ENCODE measurements around the gene RASA3. TPM values are rescaled to one million over a fixed set of nuclear protein-coding genes. Genes with fewer than 3 reads are reported as not detected.

RASA3 gene
- total RNA-seq, 1 experiment from 2014 or later, result 18.6 TPM

GRCh38 chr13:114153485-114154080 lies 21.2 kb upstream of the RASA3 start:
- ChIA-PET RAD21 (ENCODE audit: low non-redundant PET in 1 of 2, low total read pairs in 2 of 2, uncharacterized antibody in 2 of 2, unreplicated experiment in 2 of 2) (no interaction called here), CTCF (no interaction called here), POLR2A (no interaction called here)
- Histone ChIP-seq H3K79me2 (ENCODE audit: insufficient read depth, low read length) (no peaks in the 10 kb centered on the region), H3K4me3 (replicated peaks in 1 of 2; ENCODE audit: low read depth in 1 of 2, low read length in 2 of 2) (no peak overlapping the region), H3K9me2 (ENCODE audit: insufficient read depth) (no peaks in the 10 kb centered on the region), H3K9ac (ENCODE audit: low read length) (no peak overlapping the region), H2AFZ (ENCODE audit: low read depth, low read length, poor library complexity, severe bottlenecking) (no peak overlapping the region), H3K27me3 (ENCODE audit: insufficient read depth, low read length) (no peaks in the 10 kb centered on the region), H3K4me1 (ENCODE audit: control insufficient read depth in 1 of 2, insufficient read depth in 2 of 2, low read length in 2 of 2) (peaks cover 10 to 25% of the 10 kb centered on the region in 2 experiments), H3K9me3 (ENCODE audit: control insufficient read depth in 1 of 2, insufficient read depth in 1 of 2, low read depth in 1 of 2, low read length in 2 of 2) (no peaks in the 10 kb centered on the region), H4K20me1 (ENCODE audit: insufficient read depth) (no peaks in the 10 kb centered on the region), H3K27ac (ENCODE audit: low read depth, low read length) (no peak overlapping the region), H3K4me2 (ENCODE audit: low read length) (no peak overlapping the region), H3K36me3 (ENCODE audit: control insufficient read depth in 1 of 2, insufficient read depth in 2 of 2, low read length in 2 of 2) (no peaks in the 10 kb centered on the region)
- DNase-seq (ENCODE audit: low read depth, low spot score) (no peak), ATAC-seq (no peak)
- TF ChIP-seq CBX3 (IDR thresholded peaks at IDR 0.05; ENCODE audit: low read depth) (no peak), SRF (IDR thresholded peaks at IDR 0.05; ENCODE audit: low read depth) (no peak), TCF7L2 (IDR thresholded peaks at IDR 0.05; ENCODE audit: borderline replicate concordance, extremely low read depth, insufficient read depth, insufficient read length) (no peak), ZFX (IDR thresholded peaks at IDR 0.05) (no peak), EZH2 (IDR thresholded peaks at IDR 0.05) (no peak)
- intact Hi-C loops (cut with micrococcal nuclease), result no loop called here
- no TSS peak for BruUV-seq (replicated peaks)

- H3K9ac ChIP-seq (ENCODE audit: low read length), result no peak overlapping the region
- no peak overlapping the region for H3K4me2 ChIP-seq (ENCODE audit: low read length)
- no peaks in the 10 kb centered on the region for H3K9me2 ChIP-seq (ENCODE audit: insufficient read depth)
- H3K27ac ChIP-seq (ENCODE audit: low read depth, low read length), result no peak overlapping the region
- no peaks in the 10 kb centered on the region for H3K79me2 ChIP-seq (ENCODE audit: insufficient read depth, low read length)
- POLR2A ChIA-PET, result no interaction called here
- DNase-seq (ENCODE audit: low read depth, low spot score) (no peak), ATAC-seq (no peak)
- no peak overlapping the region for H2AFZ ChIP-seq (ENCODE audit: low read depth, low read length, poor library complexity, severe bottlenecking)
- H3K4me1 ChIP-seq (ENCODE audit: control insufficient read depth in 1 of 2, insufficient read depth in 2 of 2, low read length in 2 of 2), result peaks cover 10 to 25% of the 10 kb centered on the region in 2 experiments
- no peaks in the 10 kb centered on the region for H3K36me3 ChIP-seq (ENCODE audit: control insufficient read depth in 1 of 2, insufficient read depth in 2 of 2, low read length in 2 of 2)
- intact Hi-C loops (cut with micrococcal nuclease), result no loop called here
- H3K9me3 ChIP-seq (ENCODE audit: control insufficient read depth in 1 of 2, insufficient read depth in 1 of 2, low read depth in 1 of 2, low read length in 2 of 2), result no peaks in the 10 kb centered on the region
- RAD21 ChIA-PET (ENCODE audit: low non-redundant PET in 1 of 2, low total read pairs in 2 of 2, uncharacterized antibody in 2 of 2, unreplicated experiment in 2 of 2), result no interaction called here
- CTCF ChIA-PET, result no interaction called here
- no peaks in the 10 kb centered on the region for H3K27me3 ChIP-seq (ENCODE audit: insufficient read depth, low read length)
- no peak overlapping the region for H3K4me3 ChIP-seq (replicated peaks in 1 of 2; ENCODE audit: low read depth in 1 of 2, low read length in 2 of 2)
- BruUV-seq (replicated peaks), result no TSS peak
- no peaks in the 10 kb centered on the region for H4K20me1 ChIP-seq (ENCODE audit: insufficient read depth)
- TF ChIP-seq POLR2AphosphoS5 (IDR thresholded peaks at IDR 0.05; ENCODE audit: low read depth, low read length) (no peak), JUND (IDR thresholded peaks at IDR 0.05) (no peak), EZH2phosphoT487 (IDR thresholded peaks at IDR 0.05; ENCODE audit: borderline replicate concordance) (no peak), CEBPB (IDR thresholded peaks at IDR 0.05; ENCODE audit: low read depth) (no peak), SRF (IDR thresholded peaks at IDR 0.05; ENCODE audit: low read depth) (no peak), ZNF274 (IDR thresholded peaks at IDR 0.05; ENCODE audit: low read depth, low read length) (no peak), CBX3 (IDR thresholded peaks at IDR 0.05; ENCODE audit: low read depth) (no peak), SIN3A (IDR thresholded peaks at IDR 0.05; ENCODE audit: low read depth) (no peak), TCF7L2 (IDR thresholded peaks at IDR 0.05; ENCODE audit: borderline replicate concordance, extremely low read depth, insufficient read depth, insufficient read length) (no peak), YY1 (IDR thresholded peaks at IDR 0.05; ENCODE audit: extremely low read depth, insufficient replicate concordance, low read depth, low read length) (no peak)
- TF ChIP-seq, protein P1, sequence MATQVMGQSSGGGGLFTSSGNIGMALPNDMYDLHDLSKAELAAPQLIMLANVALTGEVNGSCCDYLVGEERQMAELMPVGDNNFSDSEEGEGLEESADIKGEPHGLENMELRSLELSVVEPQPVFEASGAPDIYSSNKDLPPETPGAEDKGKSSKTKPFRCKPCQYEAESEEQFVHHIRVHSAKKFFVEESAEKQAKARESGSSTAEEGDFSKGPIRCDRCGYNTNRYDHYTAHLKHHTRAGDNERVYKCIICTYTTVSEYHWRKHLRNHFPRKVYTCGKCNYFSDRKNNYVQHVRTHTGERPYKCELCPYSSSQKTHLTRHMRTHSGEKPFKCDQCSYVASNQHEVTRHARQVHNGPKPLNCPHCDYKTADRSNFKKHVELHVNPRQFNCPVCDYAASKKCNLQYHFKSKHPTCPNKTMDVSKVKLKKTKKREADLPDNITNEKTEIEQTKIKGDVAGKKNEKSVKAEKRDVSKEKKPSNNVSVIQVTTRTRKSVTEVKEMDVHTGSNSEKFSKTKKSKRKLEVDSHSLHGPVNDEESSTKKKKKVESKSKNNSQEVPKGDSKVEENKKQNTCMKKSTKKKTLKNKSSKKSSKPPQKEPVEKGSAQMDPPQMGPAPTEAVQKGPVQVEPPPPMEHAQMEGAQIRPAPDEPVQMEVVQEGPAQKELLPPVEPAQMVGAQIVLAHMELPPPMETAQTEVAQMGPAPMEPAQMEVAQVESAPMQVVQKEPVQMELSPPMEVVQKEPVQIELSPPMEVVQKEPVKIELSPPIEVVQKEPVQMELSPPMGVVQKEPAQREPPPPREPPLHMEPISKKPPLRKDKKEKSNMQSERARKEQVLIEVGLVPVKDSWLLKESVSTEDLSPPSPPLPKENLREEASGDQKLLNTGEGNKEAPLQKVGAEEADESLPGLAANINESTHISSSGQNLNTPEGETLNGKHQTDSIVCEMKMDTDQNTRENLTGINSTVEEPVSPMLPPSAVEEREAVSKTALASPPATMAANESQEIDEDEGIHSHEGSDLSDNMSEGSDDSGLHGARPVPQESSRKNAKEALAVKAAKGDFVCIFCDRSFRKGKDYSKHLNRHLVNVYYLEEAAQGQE (IDR thresholded peaks at IDR 0.05; ENCODE audit: low read depth), result no peak
- TF ChIP-seq, protein P2, sequence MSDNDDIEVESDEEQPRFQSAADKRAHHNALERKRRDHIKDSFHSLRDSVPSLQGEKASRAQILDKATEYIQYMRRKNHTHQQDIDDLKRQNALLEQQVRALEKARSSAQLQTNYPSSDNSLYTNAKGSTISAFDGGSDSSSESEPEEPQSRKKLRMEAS (IDR thresholded peaks at IDR 0.05), result no peak
- TF ChIP-seq, protein P3, sequence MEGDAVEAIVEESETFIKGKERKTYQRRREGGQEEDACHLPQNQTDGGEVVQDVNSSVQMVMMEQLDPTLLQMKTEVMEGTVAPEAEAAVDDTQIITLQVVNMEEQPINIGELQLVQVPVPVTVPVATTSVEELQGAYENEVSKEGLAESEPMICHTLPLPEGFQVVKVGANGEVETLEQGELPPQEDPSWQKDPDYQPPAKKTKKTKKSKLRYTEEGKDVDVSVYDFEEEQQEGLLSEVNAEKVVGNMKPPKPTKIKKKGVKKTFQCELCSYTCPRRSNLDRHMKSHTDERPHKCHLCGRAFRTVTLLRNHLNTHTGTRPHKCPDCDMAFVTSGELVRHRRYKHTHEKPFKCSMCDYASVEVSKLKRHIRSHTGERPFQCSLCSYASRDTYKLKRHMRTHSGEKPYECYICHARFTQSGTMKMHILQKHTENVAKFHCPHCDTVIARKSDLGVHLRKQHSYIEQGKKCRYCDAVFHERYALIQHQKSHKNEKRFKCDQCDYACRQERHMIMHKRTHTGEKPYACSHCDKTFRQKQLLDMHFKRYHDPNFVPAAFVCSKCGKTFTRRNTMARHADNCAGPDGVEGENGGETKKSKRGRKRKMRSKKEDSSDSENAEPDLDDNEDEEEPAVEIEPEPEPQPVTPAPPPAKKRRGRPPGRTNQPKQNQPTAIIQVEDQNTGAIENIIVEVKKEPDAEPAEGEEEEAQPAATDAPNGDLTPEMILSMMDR (IDR thresholded peaks at IDR 0.05 in 2 of 3, conservative IDR thresholded peaks at IDR 0.05 in 1 of 3; ENCODE audit: borderline replicate concordance in 1 of 3, insufficient read depth in 1 of 3, low read depth in 2 of 3, low read length in 2 of 3), result no peak
Measured at GRCh38 chr13:114152831-114153371, 20.5 kb upstream of the RASA3 start.

All from HCT116 (cell line).